Measurements from ENCODE around the gene DDAH1. TPM values are rescaled to one million over a fixed set of nuclear protein-coding genes. Genes with fewer than 3 reads are reported as not detected.
A peak's percentile ranks its signal among the peaks of the same experiment; 100 is the strongest.

Gene DDAH1
- total RNA-seq, 4 donors from 2014 or later = 8.4 to 72.8 (median 27.3) TPM

DNA sequence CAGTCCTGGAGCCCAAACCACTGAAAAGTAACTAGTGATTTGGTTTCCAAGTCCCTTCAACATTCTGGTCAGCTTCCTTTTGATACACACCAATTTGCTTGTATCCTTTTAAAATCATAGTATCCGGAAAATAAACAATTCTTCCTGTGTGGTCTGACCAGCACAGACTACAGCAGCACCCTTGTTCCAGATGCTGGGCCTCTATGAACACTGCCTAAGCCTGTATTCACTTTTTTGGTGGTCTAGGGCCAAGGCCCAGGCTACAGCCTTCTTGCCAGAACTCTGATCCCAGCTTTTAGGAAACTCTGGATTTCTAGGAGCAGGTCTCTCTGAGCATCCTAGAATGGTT is 801 bp upstream of the DDAH1 start:
- no peak overlapping the region for H3K27ac ChIP-seq
- WGBS, 2 donors (ENCODE audit: low coverage in 1 of 2) = 29 to 60% methylated on average over 1 of the region's 1 CpG

DNA sequence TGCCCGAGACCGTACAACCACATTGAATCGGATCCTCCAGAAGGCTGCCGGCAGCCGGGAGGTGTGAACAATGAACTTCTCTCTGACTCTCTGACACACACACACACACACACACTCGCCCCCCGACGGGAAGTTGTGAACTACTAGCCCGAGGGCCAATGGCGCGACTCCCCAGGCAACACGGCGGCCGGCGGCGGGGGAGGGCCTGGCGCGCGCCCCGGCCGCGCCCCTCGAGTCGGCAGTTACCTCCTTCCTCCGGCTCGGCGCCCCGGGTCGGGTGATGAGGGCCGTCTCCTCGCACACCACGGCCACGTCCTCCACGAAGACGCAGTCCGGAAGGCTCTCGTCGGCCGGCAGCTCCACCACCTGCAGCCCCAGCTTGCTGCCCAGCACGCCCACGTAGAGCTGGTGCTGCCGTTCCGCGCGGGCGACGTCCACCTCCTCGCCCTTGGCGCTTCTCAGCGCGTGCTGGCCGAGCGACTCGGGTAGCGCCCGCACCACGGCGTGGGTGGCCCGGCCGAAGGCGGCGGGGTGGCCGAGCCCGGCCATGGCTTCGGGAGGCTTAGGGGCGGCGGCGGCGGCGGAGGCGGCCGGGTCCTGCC is 361 bp downstream of the DDAH1 start:
- no peaks in the 10 kb centered on the region for H3K9me3 ChIP-seq
- H3K27me3 ChIP-seq = no peaks in the 10 kb centered on the region
- peak; percentile 78 for ATAC-seq
- H3K36me3 ChIP-seq = no peaks in the 10 kb centered on the region
- WGBS, 2 donors (ENCODE audit: low coverage in 1 of 2) = no CpG with 5 or more reads among the region's 72 CpGs
- peak overlapping the region in 3 of 4 donors; percentile 52 to 82 (median 70) for H3K27ac ChIP-seq
- H3K4me3 ChIP-seq = peak overlapping the region; percentile 48 to 76
- TF ChIP-seq EP300 (IDR thresholded peaks at IDR 0.05) (no peak), POLR2AphosphoS5 (IDR thresholded peaks at IDR 0.05) (peak; percentile 21), POLR2A (IDR thresholded peaks at IDR 0.05) (peak in 1 of 2 donors; percentile 28)
- H3K4me1 ChIP-seq = peaks cover 0 to 22% (median 0%) of the 10 kb centered on the region in 3 donors

More for the DNA sequence above, 801 bp upstream of the DDAH1 start:
- Histone ChIP-seq H3K27me3 (no peaks in the 10 kb centered on the region), H3K36me3 (no peaks in the 10 kb centered on the region), H3K9me3 (no peaks in the 10 kb centered on the region), H3K4me3 (peak overlapping the region in 1 of 2 donors; percentile 76), H3K4me1 (peaks cover 0 to 22% (median 0%) of the 10 kb centered on the region in 3 donors)
- TF ChIP-seq EP300 (IDR thresholded peaks at IDR 0.05) (no peak), POLR2A (IDR thresholded peaks at IDR 0.05) (no peak), POLR2AphosphoS5 (IDR thresholded peaks at IDR 0.05) (no peak)
- TF ChIP-seq, protein P1, sequence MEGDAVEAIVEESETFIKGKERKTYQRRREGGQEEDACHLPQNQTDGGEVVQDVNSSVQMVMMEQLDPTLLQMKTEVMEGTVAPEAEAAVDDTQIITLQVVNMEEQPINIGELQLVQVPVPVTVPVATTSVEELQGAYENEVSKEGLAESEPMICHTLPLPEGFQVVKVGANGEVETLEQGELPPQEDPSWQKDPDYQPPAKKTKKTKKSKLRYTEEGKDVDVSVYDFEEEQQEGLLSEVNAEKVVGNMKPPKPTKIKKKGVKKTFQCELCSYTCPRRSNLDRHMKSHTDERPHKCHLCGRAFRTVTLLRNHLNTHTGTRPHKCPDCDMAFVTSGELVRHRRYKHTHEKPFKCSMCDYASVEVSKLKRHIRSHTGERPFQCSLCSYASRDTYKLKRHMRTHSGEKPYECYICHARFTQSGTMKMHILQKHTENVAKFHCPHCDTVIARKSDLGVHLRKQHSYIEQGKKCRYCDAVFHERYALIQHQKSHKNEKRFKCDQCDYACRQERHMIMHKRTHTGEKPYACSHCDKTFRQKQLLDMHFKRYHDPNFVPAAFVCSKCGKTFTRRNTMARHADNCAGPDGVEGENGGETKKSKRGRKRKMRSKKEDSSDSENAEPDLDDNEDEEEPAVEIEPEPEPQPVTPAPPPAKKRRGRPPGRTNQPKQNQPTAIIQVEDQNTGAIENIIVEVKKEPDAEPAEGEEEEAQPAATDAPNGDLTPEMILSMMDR (IDR thresholded peaks at IDR 0.05) = no peak
- no peak for ATAC-seq

- no peaks in the 10 kb centered on the region for H3K36me3 ChIP-seq
- peaks cover 0 to 28% (median 0%) of the 10 kb centered on the region in 3 donors for H3K4me1 ChIP-seq
- H3K4me3 ChIP-seq = peak overlapping the region; percentile 48 to 76
- H3K9me3 ChIP-seq = no peaks in the 10 kb centered on the region
- TF ChIP-seq POLR2A (IDR thresholded peaks at IDR 0.05) (no peak), POLR2AphosphoS5 (IDR thresholded peaks at IDR 0.05) (no peak), EP300 (IDR thresholded peaks at IDR 0.05) (no peak)
- TF ChIP-seq, protein P1 (IDR thresholded peaks at IDR 0.05) = peak in 1 of 4 experiments; percentile 22
- WGBS, 2 donors (ENCODE audit: low coverage in 1 of 2) = 7 to 35% methylated on average over 4 to 10 of the region's 26 CpGs
- ATAC-seq = peak; percentile 6
- no peaks in the 10 kb centered on the region for H3K27me3 ChIP-seq
- H3K27ac ChIP-seq = peak overlapping the region in 3 of 4 donors; percentile 52 to 82 (median 70)
These were observed 1.0 kb downstream of the DDAH1 start for GRCh38 chr1:85463731-85464496.

GRCh38 chr1:85462931-85463649 is 1.9 kb downstream of the DDAH1 start:
- 88 to 91% methylated on average over 4 of the region's 4 CpGs for WGBS, 2 donors (ENCODE audit: low coverage in 1 of 2)
- TF ChIP-seq EP300 (IDR thresholded peaks at IDR 0.05) (no peak), POLR2A (IDR thresholded peaks at IDR 0.05) (no peak), POLR2AphosphoS5 (IDR thresholded peaks at IDR 0.05) (no peak)
- TF ChIP-seq, protein P1 (IDR thresholded peaks at IDR 0.05) = no peak

DNA sequence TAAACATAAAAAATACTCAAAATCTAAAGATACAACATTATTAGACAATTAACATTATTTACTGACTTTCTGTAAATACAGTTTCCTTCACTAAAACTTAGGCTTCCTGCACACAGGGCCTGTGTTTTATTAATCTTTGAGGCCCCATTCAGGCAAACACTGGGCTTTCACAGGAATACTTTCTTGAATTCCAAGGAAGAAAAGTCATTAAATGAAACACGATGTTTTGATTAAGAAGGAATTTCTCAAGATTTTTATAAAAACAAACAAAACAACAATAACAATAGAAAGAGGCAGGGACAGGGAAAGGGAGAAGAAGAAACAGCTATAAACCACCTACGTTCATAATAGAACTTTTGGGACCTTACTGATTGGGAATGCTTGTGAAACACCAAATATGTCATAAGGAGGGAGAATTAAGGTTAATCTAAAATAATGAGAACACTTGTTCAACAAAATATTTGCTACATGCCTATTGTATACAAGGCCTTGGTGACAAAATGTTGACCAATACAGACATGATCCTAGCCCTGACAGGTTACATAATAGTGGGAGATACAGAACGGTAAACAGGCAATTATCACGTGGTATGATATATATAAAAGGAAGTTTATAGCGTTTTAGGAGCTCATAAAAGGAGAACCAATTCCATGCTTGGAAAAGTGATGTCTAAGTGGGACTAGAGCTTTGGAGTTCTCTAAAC is 3.6 kb downstream of the DDAH1 start:
- Histone ChIP-seq H3K4me1 (peaks cover 0 to 28% (median 0%) of the 10 kb centered on the region in 3 donors), H3K36me3 (no peaks in the 10 kb centered on the region), H3K4me3 (no peak overlapping the region), H3K9me3 (no peaks in the 10 kb centered on the region), H3K27ac (no peak overlapping the region), H3K27me3 (no peaks in the 10 kb centered on the region)
- no peak for TF ChIP-seq POLR2A (IDR thresholded peaks at IDR 0.05)
- TF ChIP-seq POLR2AphosphoS5 (IDR thresholded peaks at IDR 0.05) = no peak
- TF ChIP-seq EP300 (IDR thresholded peaks at IDR 0.05) = no peak
- TF ChIP-seq, protein P1 (IDR thresholded peaks at IDR 0.05) = no peak
- WGBS, 2 donors (ENCODE audit: low coverage in 1 of 2) = 47 to 64% methylated on average over 5 of the region's 5 CpGs
- no peak for ATAC-seq

More at GRCh38 chr1:85462931-85463649, 1.9 kb downstream of the DDAH1 start:
- Histone ChIP-seq H3K4me1 (peaks cover 0 to 28% (median 0%) of the 10 kb centered on the region in 3 donors), H3K27me3 (no peaks in the 10 kb centered on the region), H3K27ac (no peak overlapping the region), H3K9me3 (no peaks in the 10 kb centered on the region), H3K4me3 (no peak overlapping the region), H3K36me3 (no peaks in the 10 kb centered on the region)
- ATAC-seq = no peak

All from gastroesophageal sphincter (tissue), 4 donors.